Measurements from ENCODE around the gene JKAMP.

- TF ChIP-seq, protein P1, sequence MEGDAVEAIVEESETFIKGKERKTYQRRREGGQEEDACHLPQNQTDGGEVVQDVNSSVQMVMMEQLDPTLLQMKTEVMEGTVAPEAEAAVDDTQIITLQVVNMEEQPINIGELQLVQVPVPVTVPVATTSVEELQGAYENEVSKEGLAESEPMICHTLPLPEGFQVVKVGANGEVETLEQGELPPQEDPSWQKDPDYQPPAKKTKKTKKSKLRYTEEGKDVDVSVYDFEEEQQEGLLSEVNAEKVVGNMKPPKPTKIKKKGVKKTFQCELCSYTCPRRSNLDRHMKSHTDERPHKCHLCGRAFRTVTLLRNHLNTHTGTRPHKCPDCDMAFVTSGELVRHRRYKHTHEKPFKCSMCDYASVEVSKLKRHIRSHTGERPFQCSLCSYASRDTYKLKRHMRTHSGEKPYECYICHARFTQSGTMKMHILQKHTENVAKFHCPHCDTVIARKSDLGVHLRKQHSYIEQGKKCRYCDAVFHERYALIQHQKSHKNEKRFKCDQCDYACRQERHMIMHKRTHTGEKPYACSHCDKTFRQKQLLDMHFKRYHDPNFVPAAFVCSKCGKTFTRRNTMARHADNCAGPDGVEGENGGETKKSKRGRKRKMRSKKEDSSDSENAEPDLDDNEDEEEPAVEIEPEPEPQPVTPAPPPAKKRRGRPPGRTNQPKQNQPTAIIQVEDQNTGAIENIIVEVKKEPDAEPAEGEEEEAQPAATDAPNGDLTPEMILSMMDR (IDR thresholded peaks at IDR 0.05) = no peak
- TF ChIP-seq POLR2A (IDR thresholded peaks at IDR 0.05) = no peak
These were observed 2.9 kb upstream of the JKAMP start for GRCh38 chr14:59481407-59481806.
